DOHH2 (cell line): ENCODE measurements around the gene CD47.
A peak's percentile ranks its signal among the peaks of the same experiment; 100 is the strongest.

Experiments
- H3F3A ChIP-seq: fragments of 200-600 bp; sonication (generic), shearing (Covaris generic); 2 replicates; pipeline ENCODE4 v1.6.0; 2016; ENCODE audit warnings: antibody characterized with exemption, mild to moderate bottlenecking; ENCODE audit not compliant: control insufficient read depth, insufficient read depth
- H3K27ac ChIP-seq: fragments of 200-600 bp; sonication (generic); 2 replicates; pipeline ENCODE4 v1.5.1; 2014; ENCODE audit warnings: low read depth, mild to moderate bottlenecking, low read length, moderate library complexity
- H3K27me3 ChIP-seq: fragments of 200-600 bp; sonication (generic); 2 replicates; pipeline ENCODE4 v1.6.1; 2014; ENCODE audit warnings: mild to moderate bottlenecking, low read length, mixed read lengths; ENCODE audit not compliant: control insufficient read depth
- H3K36me3 ChIP-seq: fragments of 200-600 bp; sonication (generic); 2 replicates; pipeline ENCODE4 v1.6.1; 2014; ENCODE audit warnings: mild to moderate bottlenecking, low read length, moderate library complexity, mixed read lengths; ENCODE audit not compliant: control insufficient read depth
- H3K4me1 ChIP-seq: fragments of 200-600 bp; sonication (generic); 2 replicates; pipeline ENCODE4 v1.6.1; 2014; ENCODE audit warnings: mild to moderate bottlenecking, low read length, mixed read lengths; ENCODE audit not compliant: control insufficient read depth
- H3K4me2 ChIP-seq: fragments of 200-600 bp; sonication (generic); 2 replicates; pipeline ENCODE4 v1.6.0; 2014; ENCODE audit warnings: mild to moderate bottlenecking, low read length, moderate library complexity
- H3K4me3 ChIP-seq: fragments of 200-600 bp; sonication (generic); 2 replicates; pipeline ENCODE4 v1.5.1; 2014; ENCODE audit warnings: mild to moderate bottlenecking, low read length, mixed read lengths
- H3K79me2 ChIP-seq: fragments of 200-600 bp; sonication (generic); 2 replicates; pipeline ENCODE4 v1.6.1; 2014; ENCODE audit warnings: mild to moderate bottlenecking, low read length, mixed read lengths; ENCODE audit not compliant: control insufficient read depth
- H3K9me2 ChIP-seq: fragments of 200-600 bp; sonication (generic); replicated peaks from 2 replicates; pipeline ENCODE4 v1.6.1; 2014; ENCODE audit warnings: mild to moderate bottlenecking, low read length, mixed read lengths; ENCODE audit not compliant: control insufficient read depth
- H3K9me3 ChIP-seq: fragments of 200-600 bp; sonication (generic); 2 replicates; pipeline ENCODE4 v1.6.1; 2014; ENCODE audit warnings: antibody characterized with exemption, low read length, mixed read lengths; ENCODE audit not compliant: control insufficient read depth, insufficient read depth
- H4K20me1 ChIP-seq: fragments of 200-600 bp; sonication (generic); 2 replicates; pipeline ENCODE4 v1.6.0; 2014; ENCODE audit warnings: low read depth, mild to moderate bottlenecking, antibody characterized with exemption, low read length, moderate library complexity; ENCODE audit not compliant: control insufficient read depth, insufficient read depth
- EZH2phosphoT487 ChIP-seq: fragments of 200-600 bp; sonication (generic); IDR thresholded peaks from 2 replicates; pipeline ENCODE4 v1.6.1; 2017; ENCODE audit warnings: borderline replicate concordance, mild to moderate bottlenecking, antibody characterized with exemption, low read length, moderate library complexity, mixed read lengths
- TF ChIP-seq, protein P1 (sequence below): fragments of 200-600 bp; sonication (generic); IDR thresholded peaks from one replicate; pipeline ENCODE4 v1.5.1; 2014; ENCODE audit warnings: antibody characterized with exemption, mild to moderate bottlenecking, low read depth, low read length; ENCODE audit not compliant: poor library complexity, severe bottlenecking

Gene CD47

DNA sequence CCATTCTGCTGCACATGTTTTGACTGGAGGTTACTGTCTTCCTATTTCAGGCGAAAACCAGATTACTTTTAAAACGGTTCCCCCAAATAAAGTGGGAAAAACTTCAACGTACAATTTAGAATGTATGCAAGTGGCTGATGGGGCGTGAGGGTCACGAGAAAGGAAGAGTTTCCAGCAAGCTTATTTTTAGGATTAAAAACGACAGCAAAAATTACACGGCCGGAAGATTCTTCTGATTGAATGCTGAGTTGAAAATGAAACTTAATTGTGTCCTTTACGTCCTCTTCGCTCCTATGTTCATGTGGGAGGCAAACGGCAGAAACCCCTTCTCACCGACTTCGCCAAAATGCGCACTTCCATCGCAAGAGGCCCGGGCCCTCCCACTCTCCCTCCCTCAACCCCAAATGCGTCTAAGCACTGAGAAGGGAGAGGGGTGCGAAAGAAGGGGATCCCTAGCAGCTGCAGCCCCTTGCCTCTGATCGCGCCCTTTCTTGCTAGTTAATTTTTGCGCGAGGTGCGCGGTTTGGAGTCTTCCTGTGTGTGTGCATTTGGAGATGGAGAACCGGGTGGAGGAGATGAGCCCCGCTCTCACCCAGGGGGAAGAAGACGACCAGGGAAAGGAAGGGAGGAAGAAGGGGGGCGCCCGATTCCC is 656 bp downstream of the CD47 start:
- Histone ChIP-seq H3K4me3 (peak overlapping the region; percentile 81), H3K4me1 (peaks cover 51% of the 10 kb centered on the region), H3F3A (peaks cover 15% of the 10 kb centered on the region), H4K20me1 (peaks cover 4% of the 10 kb centered on the region; the same call in 1 of the 2 replicates), H3K4me2 (peak overlapping the region; percentile 94), H3K9me2 (no peaks in the 10 kb centered on the region), H3K36me3 (peaks cover 43% of the 10 kb centered on the region), H3K27ac (peak overlapping the region; percentile 67), H3K9me3 (no peaks in the 10 kb centered on the region), H3K27me3 (no peaks in the 10 kb centered on the region), H3K79me2 (peaks cover 59% of the 10 kb centered on the region)
- TF ChIP-seq, protein P1, sequence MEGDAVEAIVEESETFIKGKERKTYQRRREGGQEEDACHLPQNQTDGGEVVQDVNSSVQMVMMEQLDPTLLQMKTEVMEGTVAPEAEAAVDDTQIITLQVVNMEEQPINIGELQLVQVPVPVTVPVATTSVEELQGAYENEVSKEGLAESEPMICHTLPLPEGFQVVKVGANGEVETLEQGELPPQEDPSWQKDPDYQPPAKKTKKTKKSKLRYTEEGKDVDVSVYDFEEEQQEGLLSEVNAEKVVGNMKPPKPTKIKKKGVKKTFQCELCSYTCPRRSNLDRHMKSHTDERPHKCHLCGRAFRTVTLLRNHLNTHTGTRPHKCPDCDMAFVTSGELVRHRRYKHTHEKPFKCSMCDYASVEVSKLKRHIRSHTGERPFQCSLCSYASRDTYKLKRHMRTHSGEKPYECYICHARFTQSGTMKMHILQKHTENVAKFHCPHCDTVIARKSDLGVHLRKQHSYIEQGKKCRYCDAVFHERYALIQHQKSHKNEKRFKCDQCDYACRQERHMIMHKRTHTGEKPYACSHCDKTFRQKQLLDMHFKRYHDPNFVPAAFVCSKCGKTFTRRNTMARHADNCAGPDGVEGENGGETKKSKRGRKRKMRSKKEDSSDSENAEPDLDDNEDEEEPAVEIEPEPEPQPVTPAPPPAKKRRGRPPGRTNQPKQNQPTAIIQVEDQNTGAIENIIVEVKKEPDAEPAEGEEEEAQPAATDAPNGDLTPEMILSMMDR: no peak
- no peak for TF ChIP-seq EZH2phosphoT487

- Histone ChIP-seq H3K27ac (peak overlapping the region; percentile 67), H3K36me3 (peaks cover 49% of the 10 kb centered on the region), H3K79me2 (peaks cover 65% of the 10 kb centered on the region), H3K4me1 (peaks cover 57% of the 10 kb centered on the region), H3K4me3 (peak overlapping the region; percentile 81), H3F3A (peaks cover 15% of the 10 kb centered on the region), H3K27me3 (no peaks in the 10 kb centered on the region), H3K9me2 (no peaks in the 10 kb centered on the region), H3K9me3 (no peaks in the 10 kb centered on the region), H3K4me2 (peak overlapping the region; percentile 94), H4K20me1 (peaks cover 4% of the 10 kb centered on the region; the same call in 1 of the 2 replicates)
- TF ChIP-seq, protein P1: no peak
- no peak for TF ChIP-seq EZH2phosphoT487
Observed at GRCh38 chr3:108089579-108089978, 1.3 kb downstream of the CD47 start.

GRCh38 chr3:108088697-108089096 is 2.1 kb downstream of the CD47 start:
- no peak for TF ChIP-seq EZH2phosphoT487
- TF ChIP-seq, protein P1: no peak
- H3K4me2 ChIP-seq: peak overlapping the region; percentile 94
- peaks cover 59% of the 10 kb centered on the region for H3K4me1 ChIP-seq
- peaks cover 74% of the 10 kb centered on the region for H3K79me2 ChIP-seq
- no peak overlapping the region for H3K27ac ChIP-seq
- peaks cover 51% of the 10 kb centered on the region for H3K36me3 ChIP-seq
- H3K27me3 ChIP-seq: no peaks in the 10 kb centered on the region
- no peaks in the 10 kb centered on the region for H3K9me3 ChIP-seq
- peaks cover 15% of the 10 kb centered on the region for H3F3A ChIP-seq
- H3K4me3 ChIP-seq: peak overlapping the region; percentile 81
- no peaks in the 10 kb centered on the region for H3K9me2 ChIP-seq
- peaks cover 4% of the 10 kb centered on the region; the same call in 1 of the 2 replicates for H4K20me1 ChIP-seq
